ENCODE data around the gene TTR. TPM values are rescaled to one million over a fixed set of nuclear protein-coding genes. Genes with fewer than 3 reads are reported as not detected.

The TTR gene
- total and polyA plus RNA-seq, 2 of the 13 experiments (the other 11 are each of a cell fraction or from before 2014, with no cell fraction given): 91.3 to 496 TPM

- TF ChIP-seq KDM6A (CRISPR knock-in tag; IDR thresholded peaks at IDR 0.05; ENCODE audit: low read depth) (peak; percentile 67; the same call in 1 of the 2 replicates), ZSCAN29 (CRISPR knock-in tag; conservative IDR thresholded peaks at IDR 0.05) (no peak), BCL6 (CRISPR knock-in tag; IDR thresholded peaks at IDR 0.05) (peak; percentile 92), HOXD1 (CRISPR knock-in tag; IDR thresholded peaks at IDR 0.05) (no peak), TBX3 (IDR thresholded peaks at IDR 0.05; ENCODE audit: borderline replicate concordance) (no peak), YEATS2 (CRISPR knock-in tag; IDR thresholded peaks at IDR 0.05; ENCODE audit: borderline replicate concordance) (no peak), ZBTB7B (CRISPR knock-in tag; IDR thresholded peaks at IDR 0.05) (peak; percentile 39; the same call in 1 of the 2 replicates), ZBTB42 (CRISPR knock-in tag; IDR thresholded peaks at IDR 0.05) (no peak), HOXA3 (CRISPR knock-in tag; IDR thresholded peaks at IDR 0.05) (peak; percentile 45; the same call in 1 of the 2 replicates), KLF9 (CRISPR knock-in tag; IDR thresholded peaks at IDR 0.05; ENCODE audit: low read depth) (no peak), TCF7L2 (IDR thresholded peaks at IDR 0.05; ENCODE audit: low read depth, low read length) (no peak), RERE (CRISPR knock-in tag; IDR thresholded peaks at IDR 0.05; ENCODE audit: low read depth) (peak; percentile 79; the same call in 1 of the 2 replicates), ISL2 (CRISPR knock-in tag; IDR thresholded peaks at IDR 0.05) (peak; percentile 82; the same call in 1 of the 2 replicates), ZNF207 (IDR thresholded peaks at IDR 0.05; ENCODE audit: borderline replicate concordance) (no peak), LCORL (IDR thresholded peaks at IDR 0.05) (no peak), LCORL (CRISPR knock-in tag; IDR thresholded peaks at IDR 0.05) (peak; percentile 55), RARG (CRISPR knock-in tag; IDR thresholded peaks at IDR 0.05; ENCODE audit: low read depth) (no peak), ZNF704 (CRISPR knock-in tag; IDR thresholded peaks at IDR 0.05; ENCODE audit: borderline replicate concordance) (no peak), TBL1XR1 (IDR thresholded peaks at IDR 0.05; ENCODE audit: borderline replicate concordance, low read length, partially characterized antibody) (no peak), ZNF136 (CRISPR knock-in tag; IDR thresholded peaks at IDR 0.05; ENCODE audit: low read depth) (no peak), ZNF83 (CRISPR knock-in tag; IDR thresholded peaks at IDR 0.05; ENCODE audit: borderline replicate concordance) (no peak), ZFY (CRISPR knock-in tag; IDR thresholded peaks at IDR 0.05) (0 out of 2 replicates have a peak, but pooled peaks have one; percentile 36), CENPT (CRISPR knock-in tag; IDR thresholded peaks at IDR 0.05; ENCODE audit: low read depth) (no peak), ZNF746 (CRISPR knock-in tag; IDR thresholded peaks at IDR 0.05) (no peak), TOE1 (CRISPR knock-in tag; IDR thresholded peaks at IDR 0.05) (no peak), YY1 (IDR thresholded peaks at IDR 0.05; ENCODE audit: insufficient read depth, insufficient replicate concordance, low read depth, low read length) (no peak), MEIS2 (CRISPR knock-in tag; IDR thresholded peaks at IDR 0.05) (no peak)
- TF ChIP-seq, protein P1, sequence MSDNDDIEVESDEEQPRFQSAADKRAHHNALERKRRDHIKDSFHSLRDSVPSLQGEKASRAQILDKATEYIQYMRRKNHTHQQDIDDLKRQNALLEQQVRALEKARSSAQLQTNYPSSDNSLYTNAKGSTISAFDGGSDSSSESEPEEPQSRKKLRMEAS (IDR thresholded peaks at IDR 0.05): no peak
Measured at GRCh38 chr18:31587529-31587928, 4.1 kb upstream of the TTR start (continued).

Data from HepG2 (cell line).